COR-L47 (cell line): Measurements from ENCODE around the gene MVP.
"Not testable (repeated sequence)": the region's sequence is repeated elsewhere in the genome, so short reads cannot be mapped to it uniquely, and the experiment has no call there.

Experiments
- DNase-seq: peaks from one replicate; lab custom pipeline; 2025; lab: John Stamatoyannopoulos, UW

Gene MVP

GRCh38 chr16:29875206-29875605 lies 54.9 kb downstream of the MVP start:
- no peak for DNase-seq

GRCh38 chr16:29876217-29876593 lies 55.9 kb downstream of the MVP start:
- DNase-seq: no peak

GRCh38 chr16:29876594-29877249 lies 56.5 kb downstream of the MVP start:
- no peak for DNase-seq

- DNase-seq: no peak
Measured at GRCh38 chr16:29877266-29877961, 57.2 kb downstream of the MVP start.

- no peak for DNase-seq
Measured at GRCh38 chr16:29878172-29878571, 57.9 kb downstream of the MVP start.

GRCh38 chr16:29881050-29881449 lies 60.8 kb downstream of the MVP start:
- no peak for DNase-seq

- DNase-seq: no peak
Measured at GRCh38 chr16:29883987-29884386, 63.7 kb downstream of the MVP start.

- DNase-seq: not testable (repeated sequence)
Measured at GRCh38 chr16:29889372-29889771, 69.1 kb downstream of the MVP start.

GRCh38 chr16:29891525-29892457 lies 71.5 kb downstream of the MVP start:
- DNase-seq: no peak

GRCh38 chr16:29892458-29892813 lies 72.2 kb downstream of the MVP start:
- no peak for DNase-seq

- DNase-seq: no peak
Measured at GRCh38 chr16:29893553-29893952, 73.3 kb downstream of the MVP start.

- DNase-seq: no peak
Measured at GRCh38 chr16:29894352-29894751, 74.1 kb downstream of the MVP start.

- no peak for DNase-seq
Measured at GRCh38 chr16:29896841-29897240, 76.6 kb downstream of the MVP start.

GRCh38 chr16:29897333-29897732 lies 77.1 kb downstream of the MVP start:
- no peak for DNase-seq
